Endodermal cell (in vitro differentiated cells): ENCODE measurements around the gene CHD8. TPM values are rescaled to one million over a fixed set of nuclear protein-coding genes. Genes with fewer than 3 reads are reported as not detected.

Experiments
- DNase-seq: peaks from one replicate; pipeline ENCODE4 v3.0.0-alpha.2; 2017
- H3K27ac ChIP-seq: 2 replicates; pipeline ENCODE4 v1.5.1; 2013; ENCODE audit warnings: mild to moderate bottlenecking, low read depth, low read length, moderate library complexity
- H3K27me3 ChIP-seq: 2 replicates; pipeline ENCODE4 v1.6.1; 2013; ENCODE audit warnings: mild to moderate bottlenecking, low read length, moderate library complexity; ENCODE audit not compliant: insufficient read depth, control insufficient read depth, poor library complexity, severe bottlenecking
- H3K36me3 ChIP-seq: 2 replicates; pipeline ENCODE4 v1.7.0; 2013; ENCODE audit warnings: mild to moderate bottlenecking, low read length, moderate library complexity; ENCODE audit not compliant: control insufficient read depth, insufficient read depth
- H3K4me1 ChIP-seq: one replicate; pipeline ENCODE4 v1.7.0; 2013; ENCODE audit warnings: low read length; ENCODE audit not compliant: control insufficient read depth, insufficient read depth
- H3K4me3 ChIP-seq: 2 replicates; pipeline ENCODE4 v1.5.1; 2013; ENCODE audit warnings: mild to moderate bottlenecking, low read length, moderate library complexity
- H3K9ac ChIP-seq: 2 replicates; pipeline ENCODE4 v1.6.1; 2013; ENCODE audit warnings: mild to moderate bottlenecking, low read length, moderate library complexity; ENCODE audit not compliant: poor library complexity, severe bottlenecking; ENCODE audit errors: extremely low read depth
- H3K9me3 ChIP-seq: 2 replicates; pipeline ENCODE4 v1.6.1; 2013; ENCODE audit warnings: mild to moderate bottlenecking, low read length, moderate library complexity; ENCODE audit not compliant: control insufficient read depth
- H3K27ac Mint-ChIP-seq: 2 replicates; pipeline ENCODE4 v1.8.0; 2020; ENCODE audit warnings: mixed read lengths
- H3K27me3 Mint-ChIP-seq: 2 replicates; pipeline ENCODE4 v1.8.0; 2021; ENCODE audit warnings: mild to moderate bottlenecking, mixed read lengths; ENCODE audit not compliant: insufficient read depth
- H3K36me3 Mint-ChIP-seq: 2 replicates; pipeline ENCODE4 v1.8.0; 2020; ENCODE audit warnings: low read depth, mixed read lengths
- H3K4me1 Mint-ChIP-seq: 2 replicates; pipeline ENCODE4 v1.8.0; 2020; ENCODE audit warnings: mixed read lengths
- H3K4me3 Mint-ChIP-seq: 2 replicates; pipeline ENCODE4 v1.8.0; 2020; ENCODE audit warnings: mild to moderate bottlenecking, moderate library complexity, mixed read lengths
- H3K9me3 Mint-ChIP-seq: 2 replicates; pipeline ENCODE4 v1.8.0; 2020; ENCODE audit warnings: mild to moderate bottlenecking, mixed read lengths
- WGBS, 2 experiments: methylation state at CpG; one replicate each; pipeline versions ENCODE4 v1.1.5 to v1.1.7; 2013; ENCODE audit warnings: missing lambda C conversion rate in 2 of 2, mixed read lengths in 1 of 2; ENCODE audit not compliant: insufficient coverage in 1 of 2, insufficient read length in 1 of 2; 5-methylcytosine and 5-hydroxymethylcytosine counted together
- total RNA-seq, 2 donors: library from RNA; stranded (reverse); fragmentation: NEBNext Ultra II Directional in 1 of 2; extraction: Animal tissue kit (Norgen Biotek cat#: 25700) in 1 of 2; gene quantifications; 2 replicates in 1 of 2; 3 replicates in 1 of 2; pipeline ENCODE4 v1.2.1, GENCODE V29; 2021
- TF ChIP-seq, protein P1 (sequence below): fragments of 200-600 bp; sonication (generic); conservative IDR thresholded peaks from 2 replicates; pipeline ENCODE4 v1.5.0; 2021; ENCODE audit warnings: antibody characterized with exemption, mild to moderate bottlenecking

The CHD8 gene
- total RNA-seq, 2 donors from 2014 or later = 126 to 130 TPM

DNA sequence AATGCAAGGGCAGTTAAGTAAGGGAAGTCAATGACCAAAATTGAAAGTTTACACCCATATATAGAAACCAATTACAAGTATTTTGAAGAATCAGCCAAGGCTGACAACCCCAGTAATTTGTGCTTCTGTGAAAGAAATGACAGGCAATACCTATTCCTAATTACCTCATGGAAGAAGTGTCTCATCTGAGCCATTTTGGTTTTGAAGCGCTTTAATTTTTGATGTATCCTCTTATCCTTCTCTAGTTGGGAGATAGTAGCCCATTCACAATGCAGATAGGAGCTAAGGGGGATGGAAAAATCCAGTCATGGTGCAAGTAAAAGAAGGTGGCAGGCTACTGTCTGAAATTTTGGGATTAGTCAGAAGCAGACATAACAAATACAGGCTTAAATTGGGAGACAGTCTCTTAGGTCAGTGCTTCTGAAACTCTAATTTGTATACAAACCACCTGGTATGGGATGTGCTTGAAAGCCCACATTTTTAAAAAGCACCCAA is 41.7 kb downstream of the CHD8 start:
- no peaks in the 10 kb centered on the region for H3K4me1 ChIP-seq
- no peaks in the 10 kb centered on the region for H3K9me3 ChIP-seq
- Mint-ChIP-seq H3K27ac (no peak overlapping the region), H3K27me3 (no peaks in the 10 kb centered on the region), H3K4me1 (no peaks in the 10 kb centered on the region), H3K36me3 (peaks cover 77% of the 10 kb centered on the region), H3K9me3 (no peaks in the 10 kb centered on the region), H3K4me3 (no peak overlapping the region)
- H3K27me3 ChIP-seq = no peaks in the 10 kb centered on the region
- TF ChIP-seq, protein P1, sequence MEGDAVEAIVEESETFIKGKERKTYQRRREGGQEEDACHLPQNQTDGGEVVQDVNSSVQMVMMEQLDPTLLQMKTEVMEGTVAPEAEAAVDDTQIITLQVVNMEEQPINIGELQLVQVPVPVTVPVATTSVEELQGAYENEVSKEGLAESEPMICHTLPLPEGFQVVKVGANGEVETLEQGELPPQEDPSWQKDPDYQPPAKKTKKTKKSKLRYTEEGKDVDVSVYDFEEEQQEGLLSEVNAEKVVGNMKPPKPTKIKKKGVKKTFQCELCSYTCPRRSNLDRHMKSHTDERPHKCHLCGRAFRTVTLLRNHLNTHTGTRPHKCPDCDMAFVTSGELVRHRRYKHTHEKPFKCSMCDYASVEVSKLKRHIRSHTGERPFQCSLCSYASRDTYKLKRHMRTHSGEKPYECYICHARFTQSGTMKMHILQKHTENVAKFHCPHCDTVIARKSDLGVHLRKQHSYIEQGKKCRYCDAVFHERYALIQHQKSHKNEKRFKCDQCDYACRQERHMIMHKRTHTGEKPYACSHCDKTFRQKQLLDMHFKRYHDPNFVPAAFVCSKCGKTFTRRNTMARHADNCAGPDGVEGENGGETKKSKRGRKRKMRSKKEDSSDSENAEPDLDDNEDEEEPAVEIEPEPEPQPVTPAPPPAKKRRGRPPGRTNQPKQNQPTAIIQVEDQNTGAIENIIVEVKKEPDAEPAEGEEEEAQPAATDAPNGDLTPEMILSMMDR = no peak
- 100% methylated on average over 1 of the region's 1 CpG; no CpG with 5 or more reads in 1 of the 2 experiments for WGBS, 2 experiments
- H3K27ac ChIP-seq = no peak overlapping the region
- H3K4me3 ChIP-seq = no peak overlapping the region
- no peak for DNase-seq
- no peak overlapping the region for H3K9ac ChIP-seq
- H3K36me3 ChIP-seq = peaks cover 87% of the 10 kb centered on the region

DNA sequence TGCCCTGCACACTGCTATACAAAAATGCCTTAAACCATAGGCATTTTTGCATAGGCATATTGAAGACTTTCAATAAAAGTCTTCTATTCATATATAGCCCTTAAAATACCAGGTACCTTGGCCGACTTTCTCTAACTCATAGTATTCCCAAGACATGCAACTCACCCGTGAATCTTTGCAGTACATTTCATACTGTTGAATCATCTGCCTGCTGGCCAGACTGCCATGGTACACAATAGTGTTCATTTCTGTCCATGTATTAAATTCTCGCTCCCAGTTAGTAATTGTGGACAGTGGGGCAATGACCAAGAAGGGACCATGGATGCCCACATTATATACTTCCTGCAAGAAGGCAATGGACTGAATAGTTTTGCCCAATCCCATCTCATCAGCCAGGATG is 47.8 kb downstream of the CHD8 start:
- WGBS, 2 experiments = 94 to 100% methylated on average over 2 to 3 of the region's 3 CpGs
- Histone ChIP-seq H3K27me3 (no peaks in the 10 kb centered on the region), H3K9ac (no peak overlapping the region), H3K27ac (no peak overlapping the region), H3K4me1 (peaks cover 4% of the 10 kb centered on the region), H3K4me3 (no peak overlapping the region), H3K36me3 (peaks cover 93% of the 10 kb centered on the region), H3K9me3 (no peaks in the 10 kb centered on the region)
- TF ChIP-seq, protein P1 = no peak
- Mint-ChIP-seq H3K4me1 (no peaks in the 10 kb centered on the region), H3K9me3 (no peaks in the 10 kb centered on the region), H3K36me3 (peaks cover 85% of the 10 kb centered on the region), H3K4me3 (no peak overlapping the region), H3K27me3 (no peaks in the 10 kb centered on the region), H3K27ac (no peak overlapping the region)
- no peak for DNase-seq

- no peak overlapping the region for H3K27ac Mint-ChIP-seq
- H3K27ac ChIP-seq = no peak overlapping the region
- H3K36me3 ChIP-seq = peaks cover 96% of the 10 kb centered on the region
- H3K9me3 ChIP-seq = no peaks in the 10 kb centered on the region
- no peaks in the 10 kb centered on the region for H3K27me3 Mint-ChIP-seq
- no peaks in the 10 kb centered on the region for H3K27me3 ChIP-seq
- H3K9ac ChIP-seq = no peak overlapping the region
- H3K4me3 ChIP-seq = no peak overlapping the region
- DNase-seq = no peak
- TF ChIP-seq, protein P1 = no peak
- H3K36me3 Mint-ChIP-seq = peaks cover 84% of the 10 kb centered on the region
- H3K4me3 Mint-ChIP-seq = no peak overlapping the region
- H3K4me1 Mint-ChIP-seq = peaks cover 4% of the 10 kb centered on the region
- no peaks in the 10 kb centered on the region for H3K9me3 Mint-ChIP-seq
- peaks cover 5% of the 10 kb centered on the region for H3K4me1 ChIP-seq
Measured at GRCh38 chr14:21406213-21406612, 49.7 kb downstream of the CHD8 start.
